Adrenal gland (tissue), 5 donors: ENCODE data around the gene TSPO.
"Not testable (repeated sequence)": the region's sequence is repeated elsewhere in the genome, so short reads cannot be mapped to it uniquely, and the experiment has no call there.

Source experiments
- POLR2A ChIP-seq, 2 donors: fragments of 450-650 bp; IDR thresholded peaks; one replicate each; pipeline ENCODE4 v1.6.1; 2017; ENCODE audit warnings: antibody characterized with exemption in 2 of 2, mild to moderate bottlenecking in 2 of 2, moderate library complexity in 1 of 2
- TF ChIP-seq, protein P1 (sequence below), 6 experiments: fragments of 450-650 bp in 4 of 6; fragments of 200-600 bp in 2 of 6; sonication (generic) in 1 of 6; IDR thresholded peaks; 1 replicate in 5 of 6; 2 replicates in 1 of 6; pipeline versions ENCODE4 v1.5.1 to v1.8.0; 2016 to 2021; ENCODE audit warnings: antibody characterized with exemption in 6 of 6, mild to moderate bottlenecking in 2 of 6, moderate library complexity in 1 of 6
- donor health status: DM: no; HTN: no; CAD: no.

DNA sequence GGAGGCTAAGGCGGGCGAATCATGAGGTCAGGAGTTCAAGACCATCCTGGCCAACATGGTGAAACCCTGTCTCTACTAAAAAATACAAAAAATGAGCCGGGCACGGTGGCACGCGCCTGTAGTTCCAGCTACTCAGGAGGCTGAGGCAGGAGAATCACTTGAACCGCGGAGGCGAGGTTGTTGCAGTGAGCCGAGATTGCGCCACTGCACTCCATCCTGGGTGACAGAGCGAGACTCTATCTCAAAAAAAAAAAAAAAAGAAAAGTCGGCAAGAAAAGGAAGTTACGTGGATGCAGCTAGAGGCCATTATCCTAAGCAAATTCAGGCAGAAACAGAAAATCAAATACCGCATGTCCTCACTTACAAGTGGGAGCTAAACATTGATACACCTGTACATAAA is 5.0 kb upstream of the TSPO start:
- TF ChIP-seq, protein P1, sequence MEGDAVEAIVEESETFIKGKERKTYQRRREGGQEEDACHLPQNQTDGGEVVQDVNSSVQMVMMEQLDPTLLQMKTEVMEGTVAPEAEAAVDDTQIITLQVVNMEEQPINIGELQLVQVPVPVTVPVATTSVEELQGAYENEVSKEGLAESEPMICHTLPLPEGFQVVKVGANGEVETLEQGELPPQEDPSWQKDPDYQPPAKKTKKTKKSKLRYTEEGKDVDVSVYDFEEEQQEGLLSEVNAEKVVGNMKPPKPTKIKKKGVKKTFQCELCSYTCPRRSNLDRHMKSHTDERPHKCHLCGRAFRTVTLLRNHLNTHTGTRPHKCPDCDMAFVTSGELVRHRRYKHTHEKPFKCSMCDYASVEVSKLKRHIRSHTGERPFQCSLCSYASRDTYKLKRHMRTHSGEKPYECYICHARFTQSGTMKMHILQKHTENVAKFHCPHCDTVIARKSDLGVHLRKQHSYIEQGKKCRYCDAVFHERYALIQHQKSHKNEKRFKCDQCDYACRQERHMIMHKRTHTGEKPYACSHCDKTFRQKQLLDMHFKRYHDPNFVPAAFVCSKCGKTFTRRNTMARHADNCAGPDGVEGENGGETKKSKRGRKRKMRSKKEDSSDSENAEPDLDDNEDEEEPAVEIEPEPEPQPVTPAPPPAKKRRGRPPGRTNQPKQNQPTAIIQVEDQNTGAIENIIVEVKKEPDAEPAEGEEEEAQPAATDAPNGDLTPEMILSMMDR (IDR thresholded peaks at IDR 0.05): not testable (repeated sequence)
- not testable (repeated sequence) for TF ChIP-seq POLR2A (IDR thresholded peaks at IDR 0.05)
